PFSK-1 (cell line): ENCODE results near the gene SEMA4F.

ENCODE experiments used
- FOXP2 ChIP-seq: optimal IDR thresholded peaks from 2 replicates; pipeline ENCODE3; 2011; ENCODE audit warnings: borderline replicate concordance, control low read depth, inconsistent platforms; ENCODE audit not compliant: insufficient read depth; ENCODE audit errors: extremely low read length, extremely low read depth
- POLR2AphosphoS5 ChIP-seq: IDR thresholded peaks from 2 replicates; pipeline ENCODE4 v1.6.1; 2012; ENCODE audit warnings: low read depth, mild to moderate bottlenecking, control low read depth, low read length, moderate library complexity
- REST ChIP-seq, 2 experiments: IDR thresholded peaks; 2 replicates each; pipeline versions ENCODE4 v1.6.1 to v1.8.0; 2011 to 2012; ENCODE audit warnings: low read depth in 2 of 2, low read length in 2 of 2, control low read depth in 1 of 2, inconsistent platforms in 1 of 2, mild to moderate bottlenecking in 1 of 2, moderate library complexity in 1 of 2; ENCODE audit not compliant: insufficient read depth in 1 of 2
- SIN3A ChIP-seq: IDR thresholded peaks from 2 replicates; pipeline ENCODE4 v1.6.1; 2012; ENCODE audit warnings: mild to moderate bottlenecking, low read length, moderate library complexity, borderline replicate concordance; ENCODE audit not compliant: insufficient read depth
- TAF1 ChIP-seq: IDR thresholded peaks from 2 replicates; pipeline ENCODE4 v1.6.1; 2012; ENCODE audit warnings: low read length, control low read depth, borderline replicate concordance; ENCODE audit not compliant: insufficient read depth

The SEMA4F gene

DNA sequence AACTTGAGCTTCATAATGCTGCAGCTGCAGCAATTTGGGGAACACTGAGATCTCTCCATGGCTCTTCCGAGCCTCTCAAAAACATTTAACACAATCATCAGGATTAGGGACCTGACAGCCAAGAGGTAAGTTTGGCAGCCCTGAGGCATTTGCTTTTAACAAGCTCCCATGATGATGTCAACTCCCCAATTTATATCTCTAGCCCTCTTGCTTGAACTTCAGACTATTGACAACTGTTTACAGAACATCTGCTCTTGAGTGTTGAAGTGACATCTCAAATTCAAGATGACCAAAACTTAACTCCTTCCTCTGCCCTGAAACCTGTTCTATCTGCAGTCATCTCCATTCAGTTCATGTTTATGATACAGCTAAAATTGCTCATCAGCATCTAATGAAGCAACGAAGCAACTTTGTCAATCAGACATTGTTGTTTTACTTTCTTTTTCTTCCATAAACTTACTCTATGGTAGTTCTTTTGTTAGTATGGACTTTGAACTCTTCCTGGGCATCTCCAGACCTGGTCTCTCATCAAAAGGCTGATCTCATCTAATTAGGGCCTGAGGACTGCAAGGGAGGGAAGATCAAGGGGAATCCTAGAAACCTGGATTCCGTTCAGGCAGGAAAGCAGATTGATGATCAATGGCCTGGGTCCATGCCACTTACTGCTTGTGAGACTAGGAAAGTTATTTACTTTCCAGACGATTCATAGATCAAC lies 48.1 kb downstream of the SEMA4F start:
- no peak for TF ChIP-seq FOXP2
- TF ChIP-seq REST (IDR thresholded peaks at IDR 0.05; ENCODE audit: insufficient read depth in 1 of 2, low read depth in 2 of 2, low read length in 2 of 2), result no peak
- TF ChIP-seq POLR2AphosphoS5, result no peak
- TF ChIP-seq TAF1, result no peak
- TF ChIP-seq SIN3A, result no peak

DNA sequence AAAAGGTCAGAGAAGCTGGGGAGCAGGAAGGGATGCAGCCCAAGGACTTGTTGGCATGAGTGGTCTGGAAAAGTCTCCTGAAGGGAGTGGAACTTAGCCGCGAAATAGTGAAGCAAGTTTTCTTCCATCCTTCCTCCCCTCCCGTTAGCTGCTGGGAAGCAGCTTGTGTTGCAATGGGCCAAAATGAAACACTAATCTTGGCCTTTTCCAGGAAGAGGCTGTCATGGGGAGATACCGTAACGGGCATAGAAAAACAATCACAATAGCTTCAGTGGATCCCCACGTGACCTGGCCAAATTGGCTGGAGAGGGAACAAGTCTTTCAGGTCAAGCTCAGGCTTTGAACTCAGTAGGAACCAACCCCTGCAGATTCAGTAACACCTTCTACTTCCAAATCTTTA lies 49.3 kb downstream of the SEMA4F start:
- TF ChIP-seq SIN3A (no peak), FOXP2 (no peak), REST (IDR thresholded peaks at IDR 0.05; ENCODE audit: insufficient read depth in 1 of 2, low read depth in 2 of 2, low read length in 2 of 2) (no peak), POLR2AphosphoS5 (no peak), TAF1 (no peak)

GRCh38 chr2:74704216-74704615 lies 50.2 kb downstream of the SEMA4F start:
- no peak for TF ChIP-seq POLR2AphosphoS5
- no peak for TF ChIP-seq REST (IDR thresholded peaks at IDR 0.05; ENCODE audit: insufficient read depth in 1 of 2, low read depth in 2 of 2, low read length in 2 of 2)
- TF ChIP-seq SIN3A, result no peak
- no peak for TF ChIP-seq TAF1
- no peak for TF ChIP-seq FOXP2

- TF ChIP-seq FOXP2 (no peak), TAF1 (no peak), POLR2AphosphoS5 (no peak)
These were observed 52.7 kb downstream of the SEMA4F start for GRCh38 chr2:74706741-74707140.

DNA sequence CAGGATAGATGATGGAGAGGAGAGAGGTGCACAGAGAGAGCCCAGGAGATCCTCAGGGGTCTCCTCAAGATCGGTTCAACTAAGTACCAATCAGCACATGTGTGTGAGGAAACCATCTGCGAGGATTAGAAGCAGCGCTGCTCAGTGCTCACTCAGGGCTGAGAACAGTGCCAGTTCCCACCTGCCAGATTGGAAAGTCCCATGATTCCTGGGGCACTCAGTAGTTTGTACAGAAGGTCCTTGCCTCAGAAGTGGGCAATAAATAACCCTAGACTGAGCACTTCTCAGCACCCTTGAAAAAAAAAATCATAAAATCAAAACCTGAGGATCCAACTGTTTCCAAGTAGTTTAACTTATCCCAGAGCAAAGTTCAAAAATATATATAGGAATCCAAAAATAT lies 53.8 kb downstream of the SEMA4F start:
- TF ChIP-seq FOXP2 (no peak), TAF1 (no peak), POLR2AphosphoS5 (no peak), REST (IDR thresholded peaks at IDR 0.05; ENCODE audit: insufficient read depth in 1 of 2, low read depth in 2 of 2, low read length in 2 of 2) (no peak), SIN3A (no peak)
